HG02759 (cell line): Measurements from ENCODE around the gene LZTFL1.

ENCODE experiments used
- ATAC-seq: cut with Tn5 transposase; IDR thresholded peaks from one replicate; pipeline ENCODE4 v1.9.1; 2021; ENCODE audit warnings: mild to moderate bottlenecking, moderate library complexity; ENCODE audit not compliant: unreplicated experiment

Gene LZTFL1

GRCh38 chr3:45841757-45842491 is at the start of gene LZTFL1:
LZTFL1 (minus strand) TSS chr3:45842119; CDS start chr3:45841991, 128 bp downstream.
- peak; percentile 93 for ATAC-seq

- ATAC-seq, result no peak
Observed at GRCh38 chr3:45890405-45890804, 48.5 kb upstream of the LZTFL1 start.

- ATAC-seq, result no peak
Observed at GRCh38 chr3:45889337-45889736, 47.4 kb upstream of the LZTFL1 start.

- no peak for ATAC-seq
Observed at GRCh38 chr3:45887759-45888511, 46.0 kb upstream of the LZTFL1 start.

- no peak for ATAC-seq
Observed at GRCh38 chr3:45887285-45887684, 45.4 kb upstream of the LZTFL1 start.

GRCh38 chr3:45885979-45886705 is 44.2 kb upstream of the LZTFL1 start, which contains the start of gene CCR9:
CCR9 (plus strand) TSS chr3:45886543; CDS start chr3:45894934, 8,391 bp downstream.
- no peak for ATAC-seq

GRCh38 chr3:45884368-45885201 is 42.7 kb upstream of the LZTFL1 start:
- no peak for ATAC-seq

GRCh38 chr3:45881078-45882022 is 39.4 kb upstream of the LZTFL1 start:
- no peak for ATAC-seq

GRCh38 chr3:45880725-45881077 is 38.8 kb upstream of the LZTFL1 start:
- ATAC-seq, result no peak

GRCh38 chr3:45878124-45878523 is 36.2 kb upstream of the LZTFL1 start:
- no peak for ATAC-seq

GRCh38 chr3:45874677-45875346 is 32.9 kb upstream of the LZTFL1 start:
- ATAC-seq, result no peak

- ATAC-seq, result no peak
Observed at GRCh38 chr3:45873638-45874037, 31.7 kb upstream of the LZTFL1 start.

- ATAC-seq, result no peak
Observed at GRCh38 chr3:45873036-45873435, 31.1 kb upstream of the LZTFL1 start.

GRCh38 chr3:45872569-45872968 is 30.6 kb upstream of the LZTFL1 start:
- no peak for ATAC-seq

- no peak for ATAC-seq
Observed at GRCh38 chr3:45871780-45872179, 29.9 kb upstream of the LZTFL1 start.

- no peak for ATAC-seq
Observed at GRCh38 chr3:45870099-45870498, 28.2 kb upstream of the LZTFL1 start.

- no peak for ATAC-seq
Observed at GRCh38 chr3:45869638-45870037, 27.7 kb upstream of the LZTFL1 start.

GRCh38 chr3:45868650-45869049 is 26.7 kb upstream of the LZTFL1 start:
- no peak for ATAC-seq

GRCh38 chr3:45868213-45868612 is 26.3 kb upstream of the LZTFL1 start:
- no peak for ATAC-seq
